GM18502 (cell line): ENCODE results near the gene TMIGD1.

Experiments used
- ATAC-seq: cut with Tn5 transposase; IDR thresholded peaks from one replicate; pipeline ENCODE4 v1.9.1; 2021; ENCODE audit warnings: mild to moderate bottlenecking; ENCODE audit not compliant: unreplicated experiment, poor library complexity

TMIGD1 gene

GRCh38 chr17:30333503-30334360 lies at the start of gene TMIGD1:
TSS of gene TMIGD1 (minus strand) at chr17:30334057. CDS start at chr17:30332133, 1,924 bp downstream.
- no peak for ATAC-seq

- no peak for ATAC-seq
These were observed 48.5 kb upstream of the TMIGD1 start for GRCh38 chr17:30382345-30382744.

DNA sequence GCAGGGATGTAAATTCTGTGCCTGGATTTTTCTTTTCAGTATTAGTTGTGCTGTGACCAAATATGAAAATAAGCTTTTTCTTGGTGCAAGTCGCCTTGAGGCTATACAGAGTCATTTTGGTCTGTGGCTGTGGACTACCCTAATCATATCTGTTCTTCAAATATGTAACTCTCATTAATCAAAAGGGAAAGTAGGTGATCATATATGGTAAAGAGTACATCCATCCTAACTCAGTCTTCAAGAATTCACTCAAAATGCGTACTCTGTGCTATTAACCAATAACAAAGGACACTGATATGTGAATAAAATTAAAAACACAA lies 47.4 kb upstream of the TMIGD1 start:
- ATAC-seq = no peak

DNA sequence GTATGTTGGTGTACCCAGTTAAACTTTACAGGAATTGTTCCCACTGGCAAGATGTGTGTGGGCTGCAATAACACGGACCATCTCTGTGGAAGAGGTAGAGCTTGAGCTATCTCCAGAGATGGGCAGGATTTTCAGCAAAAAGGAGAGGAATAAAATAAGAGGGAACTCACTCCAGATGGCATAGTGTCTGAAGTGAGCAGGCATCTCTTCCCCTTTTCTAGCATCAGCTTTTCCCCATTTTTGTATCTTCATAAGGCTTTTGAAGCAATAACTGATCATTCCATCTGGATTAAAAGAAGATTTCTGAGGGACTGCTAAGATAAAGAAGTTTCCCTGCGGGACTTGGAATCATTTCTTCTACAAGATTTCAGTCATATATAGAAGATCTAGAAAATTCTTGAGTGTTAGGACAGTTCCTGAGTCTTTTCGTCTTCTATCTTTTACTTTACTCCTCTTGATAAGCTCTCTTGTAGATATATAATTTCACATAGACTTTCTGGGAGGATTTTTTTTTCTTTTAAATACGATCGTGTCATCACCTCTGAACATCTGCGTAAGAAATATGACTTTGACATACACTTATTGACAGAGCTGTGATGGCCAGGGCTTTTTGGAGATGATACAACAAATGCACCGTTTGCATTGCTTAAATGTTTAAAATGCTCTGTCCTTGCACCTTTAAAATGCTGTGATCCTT lies 46.9 kb upstream of the TMIGD1 start:
- no peak for ATAC-seq

GRCh38 chr17:30379903-30380381 lies 46.1 kb upstream of the TMIGD1 start:
- ATAC-seq = peak; percentile 26

- ATAC-seq = peak; percentile 22
These were observed 45.5 kb upstream of the TMIGD1 start for GRCh38 chr17:30379303-30379902.

DNA sequence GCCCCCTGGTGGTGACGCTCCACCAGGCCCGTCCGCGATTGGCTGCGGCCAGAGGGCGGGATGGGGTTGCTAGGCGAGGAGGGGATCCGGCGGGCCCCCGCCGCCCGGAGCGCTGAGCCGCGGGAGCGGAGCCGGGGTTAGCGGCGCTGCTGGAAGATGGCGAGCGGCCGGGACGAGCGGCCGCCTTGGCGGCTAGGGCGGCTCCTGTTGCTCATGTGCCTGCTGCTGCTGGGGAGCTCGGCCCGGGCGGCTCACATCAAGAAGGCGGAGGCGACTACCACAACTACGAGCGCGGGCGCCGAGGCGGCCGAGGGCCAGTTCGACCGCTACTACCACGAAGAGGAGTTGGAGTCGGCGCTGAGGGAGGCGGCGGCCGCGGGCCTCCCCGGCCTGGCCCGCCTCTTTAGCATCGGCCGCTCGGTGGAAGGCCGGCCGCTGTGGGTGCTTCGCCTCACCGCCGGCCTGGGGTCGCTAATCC lies 45.0 kb upstream of the TMIGD1 start, which contains the start of gene CPD:
TSS of gene CPD (plus strand) at position 103 of the 478 bp plus-strand sequence. CDS start at position 157, 54 bp downstream.
- ATAC-seq = peak; percentile 88

- ATAC-seq = peak; percentile 24
These were observed 44.5 kb upstream of the TMIGD1 start for GRCh38 chr17:30378241-30378824.

DNA sequence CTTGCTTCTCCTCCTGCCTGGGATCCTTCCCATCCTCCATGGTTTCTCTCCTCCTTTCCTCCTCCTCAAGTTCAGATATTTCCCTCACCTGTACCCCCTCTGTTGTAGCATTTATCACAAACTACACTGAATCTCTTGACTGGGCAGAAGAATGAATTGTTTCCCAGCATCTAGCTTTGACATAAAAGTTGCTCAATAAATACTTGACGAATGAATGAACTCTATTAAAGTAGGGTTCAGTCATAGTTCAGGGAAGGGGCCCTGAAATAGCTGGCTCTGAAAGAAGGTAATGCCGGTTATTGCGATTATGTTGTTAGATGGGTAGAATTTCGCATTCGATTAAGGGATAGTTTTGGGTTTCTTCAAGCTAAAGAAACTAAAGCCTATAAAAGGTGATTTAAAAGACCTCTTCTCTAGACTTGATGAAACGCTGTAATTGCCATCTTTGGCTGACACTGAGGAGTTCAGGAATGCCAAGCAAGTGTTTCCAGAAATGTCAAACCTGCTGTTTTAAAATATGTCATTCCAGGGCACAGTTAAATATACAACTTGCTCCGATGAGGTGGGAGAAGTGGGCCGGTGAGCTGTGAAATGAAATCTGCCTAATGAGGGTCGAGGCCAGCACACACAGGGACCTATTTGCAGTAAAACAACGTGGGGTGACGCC lies 43.9 kb upstream of the TMIGD1 start:
- ATAC-seq = no peak

GRCh38 chr17:30376621-30377452 lies 43.0 kb upstream of the TMIGD1 start:
- ATAC-seq = no peak

GRCh38 chr17:30375661-30376060 lies 41.8 kb upstream of the TMIGD1 start:
- no peak for ATAC-seq

- ATAC-seq = no peak
These were observed 38.9 kb upstream of the TMIGD1 start for GRCh38 chr17:30372755-30373154.

DNA sequence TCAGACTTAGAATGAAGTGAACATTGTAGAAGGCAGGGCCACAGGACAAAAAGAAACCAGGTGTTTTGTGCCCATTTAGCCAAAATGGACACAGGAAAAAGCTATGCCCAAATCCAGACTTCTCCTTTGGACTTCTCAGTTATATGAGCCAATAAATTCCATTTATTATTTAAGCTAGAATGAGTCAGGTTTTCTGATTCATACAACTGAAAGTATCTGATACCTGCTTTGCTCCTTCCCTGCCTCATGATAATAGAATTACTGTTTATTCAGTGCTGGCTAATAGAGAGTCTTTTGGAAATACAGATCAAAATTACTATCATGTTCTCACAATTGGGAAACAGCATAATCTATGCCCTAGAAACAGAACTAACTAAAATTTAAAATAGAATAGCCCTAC lies 36.1 kb upstream of the TMIGD1 start:
- ATAC-seq = no peak

GRCh38 chr17:30368912-30369720 lies 35.3 kb upstream of the TMIGD1 start:
- ATAC-seq = no peak

DNA sequence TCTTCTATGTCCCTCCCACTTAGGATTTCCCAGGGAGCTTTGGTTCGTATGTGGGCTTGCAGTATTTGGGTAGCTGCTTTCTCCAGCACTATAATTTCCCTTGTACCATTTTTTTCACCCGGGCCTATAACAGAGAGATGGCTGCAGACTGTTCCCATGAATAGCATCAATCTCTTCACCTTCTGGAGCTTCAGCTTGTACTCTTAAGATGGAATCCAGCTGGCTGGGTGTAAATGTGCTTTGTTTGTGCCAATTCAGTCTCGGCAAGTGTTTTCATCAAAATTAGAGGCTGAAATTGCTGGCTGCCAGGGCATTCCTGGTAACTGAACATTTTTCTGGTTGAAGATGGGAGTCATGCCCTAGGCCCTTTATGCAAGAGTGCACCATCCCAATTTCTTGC lies 32.7 kb upstream of the TMIGD1 start:
- ATAC-seq = no peak

DNA sequence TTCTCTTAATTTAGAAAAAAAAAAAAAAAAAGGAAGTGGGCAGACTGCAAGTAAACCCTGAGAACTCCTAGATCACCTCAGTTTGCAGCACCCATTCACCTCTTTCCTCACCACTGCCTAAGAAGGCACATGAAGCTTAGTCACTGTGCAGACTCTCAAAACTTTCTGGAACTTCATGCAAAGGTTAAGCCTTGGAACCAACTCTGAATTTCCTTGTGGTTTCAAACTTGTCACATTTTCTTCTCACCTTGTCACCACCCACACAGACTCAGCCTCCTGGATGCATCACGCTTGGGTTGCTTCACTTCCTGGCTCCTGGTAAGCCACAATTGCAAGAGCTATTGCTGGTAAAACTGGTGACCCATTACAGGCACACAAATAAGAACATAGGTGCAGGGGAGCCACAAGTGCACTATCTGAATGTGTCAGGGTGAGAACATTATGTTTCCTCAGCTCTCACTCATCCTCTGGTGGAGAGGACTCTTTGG lies 29.9 kb upstream of the TMIGD1 start:
- peak; percentile 94 for ATAC-seq

GRCh38 chr17:30361766-30362279 lies 28.0 kb upstream of the TMIGD1 start:
- no peak for ATAC-seq
